Germinal center (tissue), 1 donor: ENCODE data around the gene TMEM94.
"Not testable (repeated sequence)": the region's sequence is repeated elsewhere in the genome, so short reads cannot be mapped to it uniquely, and the experiment has no call there.

Source experiments
- DNase-seq: peaks from one replicate; pipeline ENCODE4 v3.0.0; 2012; ENCODE audit warnings: mixed read lengths, low spot score

The TMEM94 gene

DNA sequence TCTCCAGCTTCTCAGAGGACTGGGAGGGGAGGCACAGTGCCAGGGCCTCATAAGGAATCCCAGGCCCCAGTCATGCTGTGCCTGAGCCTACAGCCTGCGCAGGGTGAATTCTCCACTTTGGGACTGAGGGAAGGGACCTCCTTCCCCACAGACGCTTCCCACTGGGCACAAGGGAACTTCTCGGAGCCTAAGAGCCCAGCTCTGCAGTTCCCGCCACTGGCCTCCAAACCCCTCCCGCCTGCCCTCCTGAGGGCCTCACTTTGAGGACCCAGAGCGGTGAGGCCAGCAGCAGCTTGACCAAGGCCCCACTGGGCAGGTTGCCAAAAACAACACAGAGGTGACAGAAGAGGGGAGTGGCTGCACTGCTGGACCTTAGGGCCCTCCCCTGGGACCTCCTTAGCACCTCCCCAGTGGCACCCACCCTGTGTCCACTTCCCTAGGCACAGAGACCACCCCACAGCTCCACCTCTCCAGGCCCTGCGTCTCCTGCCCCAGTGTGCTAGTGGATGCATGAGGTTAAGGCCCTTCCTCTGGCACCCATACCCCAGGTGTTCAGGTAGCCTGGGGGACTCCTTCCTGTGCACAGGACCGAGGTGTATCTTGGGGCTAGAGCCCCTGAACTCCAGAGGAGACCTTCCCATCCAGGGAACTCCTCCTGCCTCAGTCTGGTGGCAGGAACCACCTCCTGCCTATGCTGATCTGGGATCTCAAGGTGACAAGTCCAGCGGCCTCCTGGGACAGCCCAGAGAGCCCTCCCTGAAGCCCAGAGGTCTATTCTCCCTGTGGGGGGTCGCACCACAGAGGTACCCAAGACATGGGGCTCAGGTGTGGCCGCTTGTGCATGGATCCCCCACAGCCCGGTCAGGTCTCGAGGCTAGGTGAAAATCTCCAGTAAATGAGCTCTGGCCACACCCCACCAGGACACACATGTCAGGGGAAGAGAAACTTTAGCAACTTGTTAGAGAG lies 55.5 kb downstream of the TMEM94 start:
- no peak for DNase-seq

DNA sequence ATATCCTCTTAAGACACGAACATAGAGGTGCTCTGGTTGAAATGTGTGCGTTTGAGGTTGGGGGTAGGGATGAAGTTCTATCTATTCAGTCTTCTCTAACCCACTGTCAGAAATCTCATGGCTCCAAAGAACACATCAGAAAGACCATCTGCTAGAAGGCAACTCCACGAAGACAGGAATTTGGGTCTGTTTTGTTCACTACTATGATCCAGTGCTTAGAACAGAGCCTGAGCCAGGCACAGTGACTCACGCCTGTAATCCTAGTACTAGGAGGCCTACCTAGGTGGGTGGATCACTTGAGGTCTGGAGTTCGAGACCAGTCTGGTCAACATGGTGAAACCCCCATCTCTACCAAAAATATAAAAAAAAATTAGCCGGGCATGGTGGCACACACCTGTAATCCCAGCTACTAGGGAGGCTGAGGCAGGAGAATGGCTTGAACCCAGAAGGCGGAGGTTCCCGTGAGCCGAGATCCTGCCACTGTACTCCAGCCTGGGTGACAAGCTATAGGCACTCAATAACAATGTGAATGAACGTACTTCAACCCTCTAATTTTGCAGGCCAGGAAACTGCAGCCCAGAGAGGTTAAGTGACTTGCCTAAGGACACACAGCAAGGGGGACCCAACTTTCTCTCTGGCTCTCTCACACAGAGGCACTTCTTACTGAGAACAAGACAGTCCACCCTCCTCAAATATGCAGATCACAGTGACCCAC lies 56.6 kb downstream of the TMEM94 start:
- no peak for DNase-seq

DNA sequence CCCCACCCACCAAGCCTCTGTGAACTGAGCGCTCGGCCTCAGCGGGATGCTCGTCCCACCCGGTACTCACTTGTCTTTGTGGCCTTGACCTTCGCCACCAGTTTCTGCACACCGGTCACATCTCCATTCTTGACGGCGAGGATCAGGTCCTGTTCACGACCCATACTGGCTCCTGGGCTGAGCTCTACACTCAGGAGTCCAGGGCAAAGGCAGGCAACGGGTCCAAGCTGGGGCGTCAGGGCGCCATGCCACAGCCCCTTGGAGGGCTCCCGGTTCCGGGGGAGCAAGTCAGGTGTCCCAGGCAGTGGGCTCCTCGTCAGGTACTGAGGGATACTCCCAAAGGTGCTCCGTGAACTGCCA lies 57.2 kb downstream of the TMEM94 start:
- DNase-seq, result no peak

DNA sequence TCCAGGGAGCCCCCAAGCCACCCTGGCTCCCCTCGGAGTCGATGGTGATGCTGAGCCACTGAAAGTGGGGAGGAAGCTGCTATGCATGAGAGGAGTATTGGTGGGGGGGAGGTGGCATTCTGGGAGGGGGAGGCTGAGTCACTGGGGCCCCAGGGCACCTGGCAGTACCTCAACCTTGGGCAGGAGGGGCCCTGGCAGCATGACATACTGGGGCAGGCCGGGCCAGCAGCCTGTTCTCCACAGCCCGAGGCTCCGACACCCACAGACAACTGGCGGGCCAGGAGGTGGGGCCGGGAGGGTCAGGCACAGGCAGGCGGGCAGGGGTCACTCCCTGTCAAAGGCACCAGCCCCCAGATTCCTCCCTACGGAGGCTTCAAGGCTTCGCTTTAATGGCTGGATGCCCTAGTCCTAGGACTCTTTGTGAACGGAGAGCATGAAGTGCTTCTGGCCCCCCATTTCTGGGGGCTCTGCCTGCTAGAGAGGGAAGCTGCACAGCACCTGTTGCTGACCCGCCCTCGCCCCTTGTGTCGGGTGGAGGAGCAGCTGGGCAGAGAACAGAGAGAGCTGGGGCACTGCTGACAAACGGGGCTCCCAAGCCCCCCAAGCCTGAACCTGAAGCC lies 58.0 kb downstream of the TMEM94 start:
- no peak for DNase-seq

DNA sequence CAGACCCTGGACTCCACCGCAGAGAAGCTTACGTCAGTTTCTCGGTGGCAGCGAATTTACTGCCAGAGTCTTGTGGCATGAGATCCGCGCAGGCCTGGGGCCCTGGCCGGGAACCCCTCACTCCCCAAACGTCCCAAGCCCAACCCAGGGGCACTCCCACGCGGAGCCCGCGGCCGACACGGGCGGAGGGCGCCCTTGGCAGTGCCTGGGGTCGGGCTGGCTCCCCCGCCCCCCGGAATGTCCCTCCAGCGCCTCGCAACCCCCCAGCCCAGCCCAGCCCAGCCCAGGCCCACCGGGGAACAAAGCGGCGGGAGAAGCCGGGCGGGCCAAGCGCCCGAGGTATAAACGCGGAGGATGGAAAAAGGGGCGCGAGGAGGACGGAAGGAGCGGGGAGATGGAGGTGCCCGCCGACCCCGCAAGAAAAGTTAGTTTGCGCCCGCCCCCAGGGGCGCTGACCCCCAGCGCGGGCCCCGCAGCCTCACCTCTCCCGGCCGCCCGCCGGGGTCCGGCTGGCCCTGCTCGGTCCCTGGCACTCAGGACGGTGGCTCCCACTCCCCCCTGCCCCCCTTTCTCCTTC lies 58.6 kb downstream of the TMEM94 start:
- no peak for DNase-seq

DNA sequence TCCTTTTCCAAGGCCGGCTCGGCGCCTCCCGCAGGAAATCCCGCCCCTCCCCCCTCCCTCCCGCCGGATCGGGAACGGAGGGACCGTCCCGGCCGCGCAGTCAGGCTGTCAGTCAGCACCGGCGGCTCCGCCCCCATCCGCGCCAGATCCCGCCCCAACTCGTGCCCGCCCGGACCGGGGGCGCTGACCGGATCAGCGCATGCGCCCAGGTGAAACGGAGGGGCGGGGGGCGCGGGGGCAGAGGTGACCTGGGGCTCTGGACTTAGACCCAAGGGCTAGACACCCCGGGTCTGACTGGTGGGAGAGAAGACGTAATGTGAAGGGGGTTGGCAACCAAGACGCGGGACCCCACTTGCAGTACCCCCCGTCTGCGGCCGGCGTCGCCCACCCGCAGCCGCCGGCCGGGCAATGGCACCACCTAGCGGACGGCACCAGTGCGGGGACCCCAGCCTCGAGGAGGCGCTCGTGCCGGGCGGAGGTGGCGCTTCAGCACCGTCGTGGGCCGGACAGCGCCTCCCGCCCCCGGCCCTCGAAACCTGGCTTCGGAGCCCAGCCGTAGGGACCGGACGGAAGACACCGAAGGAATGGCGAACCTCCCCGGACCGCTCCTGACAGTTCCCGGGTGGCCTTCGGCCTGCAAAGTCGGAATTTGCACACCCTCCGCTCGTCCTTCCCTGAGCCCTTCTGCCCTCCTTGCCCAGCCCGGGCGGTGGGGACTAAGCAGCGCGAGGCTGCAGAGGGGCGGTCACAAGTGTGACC lies 59.2 kb downstream of the TMEM94 start, which contains the start of gene CASKIN2:
Gene CASKIN2 (minus strand): TSS at position 42 of the 759 bp plus-strand sequence. CDS start 1,733 bp downstream, outside the sequence.
- peak; percentile 93 for DNase-seq

DNA sequence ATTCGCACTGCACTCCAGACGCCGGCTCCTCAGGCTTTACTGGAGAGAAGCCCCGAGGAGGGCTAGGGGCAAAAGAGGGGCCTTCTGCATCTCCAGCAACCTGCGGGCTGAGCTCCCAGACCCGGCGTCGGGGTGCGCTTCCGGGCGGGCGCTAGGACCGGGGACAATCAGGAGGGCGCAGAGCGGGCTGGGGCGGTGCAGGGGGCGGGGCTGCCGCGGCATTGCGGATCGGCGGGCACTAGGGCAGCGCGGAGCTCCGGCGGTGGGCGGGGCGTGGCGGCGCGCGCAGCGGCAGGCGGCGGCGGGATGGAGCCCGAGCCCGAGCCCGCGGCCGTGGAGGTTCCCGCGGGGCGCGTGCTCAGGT lies 59.8 kb downstream of the TMEM94 start, which contains the start of gene TSEN54:
Gene TSEN54 (plus strand): TSS at position 274 of the 364 bp plus-strand sequence. CDS start 33 bp downstream, at position 307.
- peak; percentile 97 for DNase-seq

DNA sequence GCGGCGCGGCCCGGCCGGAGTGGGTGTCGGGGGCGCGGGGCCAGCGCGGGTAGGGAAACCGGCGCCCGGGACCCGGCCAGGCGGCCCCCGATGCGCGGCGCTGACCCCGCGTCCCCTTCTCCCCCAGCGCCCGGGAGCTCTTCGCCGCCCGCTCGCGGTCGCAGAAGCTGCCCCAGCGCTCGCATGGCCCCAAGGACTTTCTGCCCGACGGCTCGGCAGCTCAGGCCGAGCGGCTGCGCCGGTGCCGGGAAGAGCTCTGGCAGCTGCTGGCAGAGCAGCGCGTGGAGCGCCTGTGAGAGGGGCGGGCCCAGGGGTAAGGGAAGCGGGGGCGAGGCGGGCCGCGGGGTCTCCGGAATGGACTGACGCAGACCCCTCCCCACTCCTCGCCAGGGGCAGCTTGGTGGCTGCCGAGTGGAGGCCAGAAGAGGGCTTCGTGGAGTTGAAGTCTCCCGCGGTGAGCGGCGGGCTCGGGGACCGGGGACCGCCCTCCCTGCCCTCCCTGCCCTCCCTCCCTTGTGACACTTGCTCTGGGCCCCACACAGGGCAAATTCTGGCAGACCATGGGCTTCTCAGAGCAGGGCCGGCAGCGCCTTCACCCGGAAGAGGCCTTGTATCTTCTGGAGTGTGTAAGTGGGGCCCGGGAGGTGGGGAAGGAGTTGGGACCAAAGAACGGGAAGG lies 60.3 kb downstream of the TMEM94 start:
- DNase-seq, result peak; percentile 52

DNA sequence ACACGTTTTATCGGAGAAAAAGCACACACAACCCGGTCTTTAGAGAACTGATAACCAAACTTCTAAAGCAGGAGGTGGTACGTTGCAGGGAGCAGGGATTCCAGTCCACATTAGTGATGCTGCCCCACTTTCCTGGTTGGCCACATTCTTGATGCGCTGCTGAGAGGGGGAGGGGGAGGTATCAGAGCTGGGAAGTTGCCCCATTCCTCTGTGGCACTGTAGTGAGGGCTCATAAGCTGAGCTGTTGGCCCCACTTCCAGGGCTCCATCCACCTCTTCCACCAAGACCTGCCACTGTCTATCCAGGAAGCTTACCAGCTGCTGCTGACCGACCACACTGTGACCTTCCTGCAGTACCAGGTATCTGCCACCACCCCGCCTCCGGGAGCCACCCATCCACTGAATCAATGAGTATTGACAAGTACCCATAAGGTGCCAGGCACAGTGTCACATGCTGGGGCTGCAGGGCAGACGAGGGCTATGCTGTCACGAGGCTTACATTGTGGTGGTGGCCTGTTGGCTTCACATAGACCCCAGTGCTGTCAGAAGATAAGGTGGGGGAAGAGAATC lies 60.9 kb downstream of the TMEM94 start:
- peak; percentile 42 for DNase-seq

DNA sequence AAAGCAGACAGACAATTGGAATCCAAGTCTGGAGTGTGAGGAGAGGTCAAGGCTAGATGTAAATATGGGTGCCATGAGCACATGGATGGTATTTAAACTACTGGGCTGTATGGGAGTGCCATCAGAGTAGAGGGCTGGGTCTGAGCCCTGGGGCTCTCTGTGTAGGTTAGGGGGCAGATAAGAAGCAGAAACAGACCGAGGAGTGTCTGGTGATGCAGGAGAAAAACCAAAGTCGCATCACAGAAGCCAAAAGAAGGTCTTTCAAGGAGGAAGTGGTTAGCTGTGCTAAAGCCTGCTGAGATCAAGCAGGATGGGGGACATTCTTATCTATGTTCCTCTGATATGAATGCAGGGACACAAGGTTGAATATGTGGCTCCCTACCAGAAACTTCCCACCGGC lies 61.8 kb downstream of the TMEM94 start:
- peak; percentile 37 for DNase-seq

DNA sequence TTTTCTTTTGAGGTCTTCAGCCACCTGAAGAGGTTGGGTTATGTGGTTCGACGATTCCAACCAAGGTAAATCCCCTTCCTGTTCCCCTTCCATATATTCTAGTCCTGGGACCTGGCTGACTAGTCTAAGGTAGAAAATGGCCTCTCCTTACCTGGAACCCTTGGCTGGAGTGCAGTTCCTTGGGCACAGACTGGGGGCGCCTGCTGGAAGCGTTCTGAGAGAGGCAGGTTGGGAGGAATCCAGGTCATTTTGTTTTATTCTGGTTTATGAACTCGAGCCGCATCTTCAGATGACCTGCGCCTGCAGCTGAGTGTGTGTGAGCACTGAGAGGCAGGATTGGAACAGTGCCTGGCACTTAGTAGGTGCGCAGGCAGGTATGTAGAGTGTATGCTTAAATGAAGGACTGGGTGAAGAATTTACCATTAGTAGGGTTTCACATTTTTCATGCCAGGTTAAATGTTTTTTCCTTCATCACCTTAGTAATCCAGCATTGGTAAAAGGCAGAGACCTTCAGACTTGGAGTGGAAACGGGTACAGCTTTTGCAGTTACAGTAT lies 62.6 kb downstream of the TMEM94 start:
- no peak for DNase-seq

DNA sequence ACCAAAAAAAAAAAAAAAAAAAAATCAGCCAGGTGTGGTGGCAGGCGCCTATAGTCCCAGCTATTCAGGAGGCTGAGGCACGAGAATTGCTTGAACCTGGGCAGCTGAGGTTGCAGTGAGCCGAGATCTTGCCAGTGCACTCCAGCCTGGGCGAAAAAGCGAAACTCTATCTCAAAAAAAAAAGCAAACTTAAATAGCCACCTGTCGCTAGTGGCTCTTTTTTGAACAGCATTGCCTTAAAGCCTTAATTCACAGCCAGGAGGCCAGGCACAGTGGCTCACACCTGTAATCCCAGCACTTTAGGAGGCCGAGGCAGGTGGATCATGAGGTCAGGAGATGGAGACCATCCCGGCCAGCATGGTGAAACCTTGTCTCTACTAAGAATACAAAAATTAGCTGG lies 64.0 kb downstream of the TMEM94 start:
- DNase-seq, result not testable (repeated sequence)

DNA sequence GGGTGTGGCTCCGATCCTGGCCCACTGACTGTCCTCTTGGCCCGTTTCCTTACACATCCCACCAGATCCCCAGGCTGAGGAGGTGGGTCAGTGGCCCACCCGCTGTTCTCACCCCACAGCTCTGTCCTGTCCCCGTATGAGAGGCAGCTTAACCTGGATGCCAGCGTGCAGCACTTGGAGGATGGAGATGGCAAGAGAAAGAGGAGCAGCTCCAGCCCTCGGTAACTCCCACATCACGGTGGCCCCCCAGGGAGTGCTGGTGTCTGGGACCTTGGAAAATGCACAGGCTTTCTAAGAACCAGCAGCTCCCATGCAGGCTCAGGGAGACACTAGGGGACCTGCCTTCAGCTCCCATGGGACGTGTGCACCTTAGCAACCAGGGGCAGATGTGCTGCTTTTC lies 64.9 kb downstream of the TMEM94 start:
- no peak for DNase-seq

DNA sequence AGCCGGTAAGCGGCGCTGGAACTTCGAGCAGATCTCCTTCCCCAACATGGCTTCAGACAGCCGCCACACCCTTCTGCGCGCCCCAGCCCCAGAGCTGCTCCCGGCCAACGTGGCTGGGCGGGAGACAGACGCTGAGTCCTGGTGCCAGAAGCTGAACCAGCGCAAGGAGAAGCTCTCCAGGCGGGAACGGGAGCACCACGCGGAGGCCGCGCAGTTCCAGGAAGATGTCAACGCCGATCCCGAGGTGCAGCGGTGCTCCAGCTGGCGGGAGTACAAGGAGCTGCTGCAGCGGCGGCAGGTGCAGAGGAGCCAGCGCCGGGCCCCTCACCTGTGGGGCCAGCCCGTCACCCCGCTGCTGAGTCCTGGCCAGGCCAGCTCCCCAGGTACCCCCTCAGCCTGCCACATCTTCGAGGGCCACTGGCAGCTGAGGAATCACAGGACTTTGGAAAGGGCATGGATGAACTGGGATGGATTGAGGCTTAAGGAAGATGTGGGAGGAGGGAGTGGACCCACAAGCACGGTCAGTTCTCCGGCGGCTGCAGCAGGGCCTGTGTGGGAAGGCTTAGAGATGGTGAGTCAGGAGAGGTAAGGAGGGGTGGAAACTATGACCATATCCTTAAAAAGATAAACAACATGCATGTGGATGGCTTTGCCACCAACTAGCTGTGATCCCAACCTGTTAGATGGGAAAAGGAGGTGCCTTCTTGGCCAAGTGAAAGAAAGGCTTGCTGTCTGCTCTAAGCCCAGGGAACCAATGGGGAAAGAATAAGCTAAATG lies 65.7 kb downstream of the TMEM94 start:
- DNase-seq, result no peak

DNA sequence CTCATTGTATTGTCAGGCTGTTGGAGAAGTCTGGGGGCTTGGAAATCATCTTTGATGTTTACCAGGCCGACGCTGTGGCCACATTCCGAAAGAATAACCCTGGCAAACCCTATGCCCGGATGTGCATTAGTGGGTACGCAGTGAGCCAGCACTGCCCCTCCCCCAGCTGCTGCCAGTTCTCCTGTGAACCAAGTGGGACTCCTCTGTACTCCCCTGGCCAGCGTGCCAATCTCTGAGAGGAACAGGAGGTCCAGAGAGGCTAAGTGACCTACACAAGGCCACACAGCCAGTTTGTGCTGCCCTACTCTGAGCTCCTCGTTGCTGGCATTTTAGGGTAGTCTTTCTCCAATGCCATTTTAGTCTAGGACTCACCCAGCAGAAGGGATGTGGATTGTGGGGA lies 67.2 kb downstream of the TMEM94 start:
- DNase-seq, result no peak

DNA sequence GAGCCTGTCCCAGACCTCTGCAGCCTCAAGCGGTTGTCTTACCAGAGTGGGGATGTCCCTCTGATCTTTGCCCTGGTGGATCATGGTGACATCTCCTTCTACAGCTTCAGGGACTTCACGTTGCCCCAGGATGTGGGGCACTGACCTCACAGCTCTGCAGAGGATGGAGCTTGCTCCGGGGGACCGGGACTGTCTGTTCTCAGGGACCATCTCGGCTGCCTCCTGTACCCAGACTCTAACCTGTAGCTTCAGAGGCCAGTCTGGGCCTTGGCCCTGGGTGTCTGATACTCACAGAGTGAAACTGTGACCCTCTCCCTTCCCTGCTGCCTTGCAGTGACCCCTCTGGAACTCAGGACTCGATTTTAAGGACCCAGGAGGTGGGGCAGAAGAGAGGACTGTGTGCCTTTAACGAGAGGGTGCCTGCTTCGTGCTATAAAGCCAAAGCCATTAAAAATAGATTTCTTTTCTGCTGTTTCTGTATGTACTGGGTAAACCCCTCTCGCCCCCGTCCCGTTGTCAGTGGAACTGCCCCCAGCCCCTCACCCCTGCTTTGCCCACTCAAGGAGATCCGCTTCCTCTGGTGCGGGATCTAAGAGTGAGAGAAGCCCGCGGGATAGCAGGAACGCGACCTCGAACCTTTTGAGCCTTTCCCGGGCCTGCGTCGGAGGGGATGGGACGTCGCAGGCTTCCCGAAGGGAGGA lies 68.0 kb downstream of the TMEM94 start:
- DNase-seq, result no peak

DNA sequence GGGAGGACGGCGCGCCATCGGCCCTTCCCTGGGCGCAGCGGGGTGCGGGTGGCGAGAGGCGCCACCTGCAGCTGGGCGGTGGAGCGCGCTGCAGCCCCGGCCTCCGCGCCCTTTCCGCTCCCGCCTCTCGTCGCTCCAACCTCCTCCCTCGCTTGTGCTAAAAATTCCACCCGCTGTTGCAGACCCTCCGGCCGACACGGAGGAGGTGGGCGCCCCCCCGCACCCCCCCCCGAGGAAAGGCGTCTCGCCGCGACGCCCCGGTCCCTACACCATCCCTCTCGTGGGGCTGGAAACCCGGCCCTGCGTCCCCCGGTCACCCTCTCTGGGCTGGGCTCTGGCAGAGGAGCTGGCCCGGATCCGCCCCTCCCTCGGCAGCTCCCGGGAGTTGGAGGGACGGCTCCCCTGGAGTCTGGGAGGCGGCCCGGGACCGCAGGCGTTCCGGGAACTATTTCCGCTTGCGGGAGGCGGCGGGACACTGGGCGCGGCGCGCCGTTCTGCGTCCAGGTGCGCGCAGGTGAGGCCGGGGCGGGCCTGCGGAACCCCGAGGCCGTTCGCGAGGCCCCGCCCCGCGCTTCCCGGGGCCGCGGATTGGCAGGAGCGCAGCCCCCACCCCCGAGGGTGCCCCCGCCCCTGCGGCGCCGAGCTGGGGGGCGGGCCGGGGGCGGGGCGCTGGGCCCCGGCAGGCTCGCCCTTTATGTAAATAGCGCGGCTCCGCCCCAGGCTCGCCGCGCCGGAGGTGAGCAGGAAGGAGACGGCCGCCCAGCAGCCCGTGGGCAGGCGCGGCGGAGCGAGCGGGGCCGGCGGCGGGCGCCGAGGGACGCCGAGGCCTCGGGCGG lies 68.8 kb downstream of the TMEM94 start, which contains the start of gene LLGL2:
Gene LLGL2 (plus strand): TSS at position 728 of the 836 bp plus-strand sequence. CDS start 17,730 bp downstream, outside the sequence.
- peak; percentile 98 for DNase-seq
